Lower lobe of right lung (tissue), 2 donors: ENCODE results near the gene TTLL11. TPM values are rescaled to one million over a fixed set of nuclear protein-coding genes. Genes with fewer than 3 reads are reported as not detected.
"Not testable (repeated sequence)": the region's sequence is repeated elsewhere in the genome, so short reads cannot be mapped to it uniquely, and the experiment has no call there.

ENCODE experiments used
- ATAC-seq, 2 donors: fragments of 200-7000 bp; cut with Tn5 transposase; one replicate each; pipeline ENCODE4 v1.9.1; 2020 to 2022; ENCODE audit warnings: mild to moderate bottlenecking in 2 of 2, moderate library complexity in 2 of 2
- DNase-seq: peaks from one replicate; pipeline ENCODE4 v3.0.0-alpha.2; 2020
- H3K27ac ChIP-seq: fragments of 200-600 bp; one replicate; pipeline ENCODE4 v1.8.0; 2022
- H3K27me3 ChIP-seq: fragments of 200-600 bp; one replicate; pipeline ENCODE4 v1.8.0; 2022; ENCODE audit warnings: low read depth
- H3K36me3 ChIP-seq: fragments of 200-600 bp; one replicate; pipeline ENCODE4 v1.8.0; 2022; ENCODE audit warnings: mild to moderate bottlenecking
- H3K4me1 ChIP-seq: fragments of 200-600 bp; one replicate; pipeline ENCODE4 v1.8.0; 2022
- H3K4me3 ChIP-seq: fragments of 200-600 bp; one replicate; pipeline ENCODE4 v1.8.0; 2022; ENCODE audit warnings: mild to moderate bottlenecking
- H3K9me3 ChIP-seq: fragments of 200-600 bp; one replicate; pipeline ENCODE4 v1.8.0; 2022
- CTCF ChIP-seq: fragments of 200-600 bp; IDR thresholded peaks from one replicate; pipeline ENCODE4 v1.8.0; 2022; ENCODE audit warnings: antibody characterized with exemption, mild to moderate bottlenecking
- intact Hi-C: fragments of 100-400 bp; cut with DNase I; formaldehyde crosslinking; loops from one replicate; pipeline ENCODE4 v1.11.0; 2022
- total RNA-seq: library from RNA; stranded (reverse); fragmentation: NEBNext Ultra II Directional; extraction: Animal tissue kit (Norgen Biotek cat#: 25700); gene quantifications from one replicate; pipeline ENCODE4 v1.2.1, GENCODE V29; 2021
- donor health status: DM: no; HTN: yes; CAD: no; lungs with severe emphysema.

The TTLL11 gene
- total RNA-seq, 1 donor from 2014 or later, result 11.7 TPM

DNA sequence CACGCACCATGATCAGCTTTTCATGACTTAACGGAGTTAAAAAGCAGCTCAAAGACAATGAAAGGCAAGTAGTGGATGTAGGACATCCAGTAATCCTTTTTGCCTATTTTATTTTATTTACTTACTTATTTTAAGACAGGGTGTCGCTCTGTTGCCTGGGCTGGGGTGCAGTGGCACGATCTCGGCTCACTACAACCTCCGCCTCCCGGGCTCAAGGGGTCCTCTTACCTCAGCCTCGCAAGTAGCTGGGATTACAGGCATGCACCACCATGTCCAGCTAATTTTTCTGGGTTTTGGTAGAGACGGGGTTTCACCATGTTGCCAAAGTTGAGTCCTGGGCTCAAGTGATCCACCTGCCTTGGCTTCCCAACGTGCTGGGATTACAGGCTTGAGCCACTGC, 292.7 kb downstream of the TTLL11 start:
- TF ChIP-seq CTCF, result no peak
- H3K4me3 ChIP-seq, result no peak overlapping the region
- no peak overlapping the region for H3K27ac ChIP-seq
- no peaks in the 10 kb centered on the region for H3K4me1 ChIP-seq
- no peaks in the 10 kb centered on the region for H3K27me3 ChIP-seq
- intact Hi-C loops, result no loop called here
- no peaks in the 10 kb centered on the region for H3K36me3 ChIP-seq
- ATAC-seq (no peak), DNase-seq (no peak)
- H3K9me3 ChIP-seq, result no peaks in the 10 kb centered on the region

GRCh38 chr9:121798941-121799340, 294.2 kb downstream of the TTLL11 start:
- Histone ChIP-seq H3K9me3 (no peaks in the 10 kb centered on the region), H3K36me3 (no peaks in the 10 kb centered on the region), H3K4me3 (no peak overlapping the region), H3K27me3 (no peaks in the 10 kb centered on the region), H3K4me1 (no peaks in the 10 kb centered on the region), H3K27ac (no peak overlapping the region)
- DNase-seq (no peak), ATAC-seq (no peak)
- no peak for TF ChIP-seq CTCF
- intact Hi-C loops, result no loop called here

DNA sequence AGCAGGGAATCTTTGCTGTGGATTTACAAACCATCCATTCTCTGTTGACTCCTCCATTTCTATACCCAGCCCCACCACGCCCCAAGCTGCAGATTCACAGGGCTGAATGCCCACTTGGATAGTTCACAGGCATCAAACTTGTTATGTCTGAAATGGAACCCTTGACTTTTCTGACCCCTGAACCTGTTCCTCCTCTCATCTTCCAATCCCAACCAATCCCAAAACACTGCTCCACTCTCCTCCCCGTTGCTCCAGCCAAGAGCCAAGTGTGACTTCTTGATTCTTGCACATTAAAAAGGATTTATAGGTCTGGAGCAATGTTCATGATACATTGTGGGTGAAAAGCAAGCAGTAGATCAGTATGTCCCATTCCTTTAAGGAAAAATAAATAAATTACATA, 296.0 kb downstream of the TTLL11 start:
- Histone ChIP-seq H3K36me3 (no peaks in the 10 kb centered on the region), H3K4me1 (no peaks in the 10 kb centered on the region), H3K27ac (no peak overlapping the region), H3K4me3 (no peak overlapping the region), H3K9me3 (no peaks in the 10 kb centered on the region), H3K27me3 (no peaks in the 10 kb centered on the region)
- TF ChIP-seq CTCF, result no peak
- no peak for ATAC-seq
- intact Hi-C loops, result no loop called here
- DNase-seq, result no peak

DNA sequence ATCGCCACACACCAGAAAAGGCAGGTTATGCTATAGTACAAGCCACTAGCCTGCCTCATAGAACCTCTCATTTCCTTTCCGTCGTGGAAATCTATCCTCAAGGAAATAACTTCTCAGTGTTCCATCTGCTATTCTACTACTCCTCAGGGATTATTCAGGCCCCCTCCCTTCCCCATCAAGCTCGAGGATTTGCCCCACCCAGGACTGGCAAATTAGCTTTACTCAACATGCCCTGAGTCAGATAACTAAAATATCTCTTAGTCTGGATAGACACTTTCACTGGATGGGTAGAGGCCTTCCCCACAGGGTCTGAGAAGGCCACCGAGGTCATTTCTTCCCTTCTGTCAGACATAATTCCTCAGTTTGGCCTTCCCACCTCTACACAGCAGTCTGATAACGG, 298.8 kb downstream of the TTLL11 start:
- H3K27me3 ChIP-seq, DNase-seq, H3K27ac ChIP-seq, H3K4me3 ChIP-seq, H3K9me3 ChIP-seq, H3K36me3 ChIP-seq, intact Hi-C loops, ATAC-seq, H3K4me1 ChIP-seq: not testable (repeated sequence)

DNA sequence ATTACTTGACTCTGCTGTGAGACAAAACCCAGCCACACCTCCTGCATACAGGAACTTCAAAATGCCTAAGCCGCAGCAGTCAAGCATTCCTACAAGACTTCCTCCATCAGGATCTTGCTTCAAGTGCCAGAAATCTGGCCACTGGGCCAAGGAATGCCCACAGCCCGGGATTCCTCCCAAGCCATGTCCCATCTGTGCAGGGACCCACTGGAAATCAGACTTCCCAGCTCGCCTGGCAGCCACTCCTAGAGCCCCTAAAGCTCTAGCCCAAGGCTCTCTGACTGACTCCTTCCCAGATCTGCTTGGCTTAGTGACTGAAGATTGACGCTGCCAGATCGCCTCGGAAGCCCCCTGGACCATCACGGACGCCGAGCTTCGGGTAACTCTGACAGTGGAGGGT, 300.6 kb downstream of the TTLL11 start:
- not testable (repeated sequence) for DNase-seq

GRCh38 chr9:121790841-121791240, 302.3 kb downstream of the TTLL11 start:
- ATAC-seq, result no peak
- H3K27ac ChIP-seq, result no peak overlapping the region
- no peaks in the 10 kb centered on the region for H3K4me1 ChIP-seq
- no peaks in the 10 kb centered on the region for H3K27me3 ChIP-seq
- intact Hi-C loops, result no loop called here
- TF ChIP-seq CTCF, result no peak
- no peaks in the 10 kb centered on the region for H3K9me3 ChIP-seq
- no peak for DNase-seq
- peaks cover 6% of the 10 kb centered on the region for H3K36me3 ChIP-seq
- H3K4me3 ChIP-seq, result no peak overlapping the region

More for the DNA sequence above, 300.6 kb downstream of the TTLL11 start:
- H3K4me1 ChIP-seq, H3K27me3 ChIP-seq, ATAC-seq, H3K27ac ChIP-seq, H3K9me3 ChIP-seq, intact Hi-C loops, H3K36me3 ChIP-seq, H3K4me3 ChIP-seq: not testable (repeated sequence)
